Adrenal gland (tissue), 12 donors: ENCODE results near the gene ASAP2. TPM values are rescaled to one million over a fixed set of nuclear protein-coding genes. Genes with fewer than 3 reads are reported as not detected.
A peak's percentile ranks its signal among the peaks of the same experiment; 100 is the strongest.

ENCODE experiments used
- DNase-seq, 7 donors: peaks; one replicate each; pipeline ENCODE4 v3.0.0-alpha.2; 2019 to 2020
- H3K27ac ChIP-seq, 5 donors: fragments of 200-600 bp; sonication (generic) in 4 of 5; 1 replicate in 3 of 5; 2 replicates in 2 of 5; pipeline versions ENCODE4 v1.5.1 to v1.8.0; 2016 to 2020; ENCODE audit warnings: mild to moderate bottlenecking in 1 of 5
- H3K27me3 ChIP-seq: fragments of 200-600 bp; 2 replicates; pipeline ENCODE4 v1.8.0; 2021
- H3K36me3 ChIP-seq, 2 donors: fragments of 200-600 bp; replicated peaks in 1 of 2; 1 replicate in 1 of 2; 2 replicates in 1 of 2; pipeline versions ENCODE4 v1.5.1 to v1.8.0; 2018 to 2022
- H3K4me1 ChIP-seq, 2 donors: fragments of 200-600 bp; replicated peaks in 1 of 2; 1 replicate in 1 of 2; 2 replicates in 1 of 2; pipeline versions ENCODE4 v1.5.1 to v1.8.0; 2018 to 2021
- H3K4me3 ChIP-seq, 4 donors: fragments of 200-600 bp; sonication (generic) in 3 of 4; one replicate each; pipeline ENCODE4 v1.5.1; 2016 to 2018
- H3K9me3 ChIP-seq, 3 donors: fragments of 200-600 bp; sonication (generic) in 1 of 3; replicated peaks in 1 of 3; 1 replicate in 2 of 3; 2 replicates in 1 of 3; pipeline versions ENCODE4 v1.5.1 to v1.8.0; 2016 to 2021
- CTCF ChIP-seq, 6 experiments: fragments of 450-650 bp in 4 of 6; fragments of 200-600 bp in 2 of 6; sonication (generic) in 1 of 6; IDR thresholded peaks; 1 replicate in 5 of 6; 2 replicates in 1 of 6; pipeline versions ENCODE4 v1.5.1 to v1.8.0; 2016 to 2021; ENCODE audit warnings: antibody characterized with exemption in 6 of 6, mild to moderate bottlenecking in 2 of 6, moderate library complexity in 1 of 6
- POLR2A ChIP-seq, 2 donors: fragments of 450-650 bp; IDR thresholded peaks; one replicate each; pipeline ENCODE4 v1.6.1; 2017; ENCODE audit warnings: antibody characterized with exemption in 2 of 2, mild to moderate bottlenecking in 2 of 2, moderate library complexity in 1 of 2
- WGBS, 4 donors: extraction: QIAGEN DNeasy Blood & Tissue Kit in 2 of 4; methylation state at CpG; one replicate each; pipeline versions ENCODE4 v1.1.5 to v1.1.7; 2013 to 2017; 5-methylcytosine and 5-hydroxymethylcytosine counted together
- intact Hi-C, 2 donors: fragments of 100-400 bp; cut with DNase I; formaldehyde crosslinking; loops; one replicate each; pipeline versions ENCODE4 v1.14.1 to v1.15.0; 2022 to 2023
- polyA plus RNA-seq, 3 donors: library from polyadenylated mRNA; stranded (reverse); fragments of 200-250 nt in 2 of 3; fragments of 350-450 nt in 1 of 3; fragmentation: Illumina TruSeq in 1 of 3; extraction: RNeasy Lipid Tissue Mini Kit (QIAGEN cat#74804) in 1 of 3; gene quantifications; one replicate each; pipeline ENCODE4 v1.2.3, GENCODE V29; 2013 to 2014
- total RNA-seq, 9 donors: library from RNA; depleted of rRNA in 4 of 9; stranded (reverse); fragments of >200 nt in 4 of 9; fragments of 120-200 nt in 1 of 9; fragmentation: NEBNext Ultra II Directional in 1 of 9; extraction: Animal tissue kit (Norgen Biotek cat#: 25700) in 1 of 9; gene quantifications; one replicate each; pipeline versions ENCODE4 v1.1.0 to v1.2.4, GENCODE V29; 2013 to 2023
- donor health status: healthy with polysubstance abuse.
- donor health status: Bipolar disorder and iron deficiency.
- donor health status: DM: yes; HTN: yes; CAD: no.
- donor health status: DM: no; HTN: no; CAD: no.
- donor health status: DM: no; HTN: no; CAD: no.
- donor health status: DM: yes; HTN: yes; CAD: no.

The ASAP2 gene
- total and polyA plus RNA-seq, 12 donors: 5.4 to 12.9 (median 7.7) TPM

- no peak overlapping the region for H3K4me3 ChIP-seq
- 93 to 95% (median 94%) methylated on average over 5 of the region's 5 CpGs for WGBS, 4 donors
- H3K27me3 ChIP-seq: no peaks in the 10 kb centered on the region
- DNase-seq: peak in 1 of 7 donors; percentile 13
- no peaks in the 10 kb centered on the region for H3K9me3 ChIP-seq
- intact Hi-C loops: no loop called here
- H3K4me1 ChIP-seq: peaks cover 0 to 44% of the 10 kb centered on the region in 2 donors
- TF ChIP-seq POLR2A (IDR thresholded peaks at IDR 0.05) (no peak), CTCF (IDR thresholded peaks at IDR 0.05) (no peak)
- no peak overlapping the region for H3K27ac ChIP-seq
- no peaks in the 10 kb centered on the region for H3K36me3 ChIP-seq
Measured at GRCh38 chr2:9239616-9240015, 33.0 kb downstream of the ASAP2 start.

- WGBS, 4 donors: 43 to 52% (median 45%) methylated on average over 4 of the region's 4 CpGs
- Histone ChIP-seq H3K27ac (no peak overlapping the region), H3K9me3 (no peaks in the 10 kb centered on the region), H3K27me3 (no peaks in the 10 kb centered on the region), H3K4me3 (no peak overlapping the region), H3K4me1 (peaks cover 0 to 34% of the 10 kb centered on the region in 2 donors), H3K36me3 (no peaks in the 10 kb centered on the region)
- TF ChIP-seq CTCF (IDR thresholded peaks at IDR 0.05) (no peak), POLR2A (IDR thresholded peaks at IDR 0.05) (no peak)
- intact Hi-C loops: no loop called here
- peak in 1 of 7 donors; percentile 50 for DNase-seq
Measured at GRCh38 chr2:9240745-9241144, 34.1 kb downstream of the ASAP2 start.

- H3K27me3 ChIP-seq: no peaks in the 10 kb centered on the region
- peak in 1 of 7 donors; percentile 21 for DNase-seq
- H3K27ac ChIP-seq: peak overlapping the region in 2 of 5 donors; percentile 27 to 65
- H3K36me3 ChIP-seq: no peaks in the 10 kb centered on the region
- WGBS, 4 donors: 92 to 96% (median 94%) methylated on average over 6 of the region's 6 CpGs
- TF ChIP-seq POLR2A (IDR thresholded peaks at IDR 0.05) (no peak), CTCF (IDR thresholded peaks at IDR 0.05) (no peak)
- H3K4me3 ChIP-seq: no peak overlapping the region
- no peaks in the 10 kb centered on the region for H3K9me3 ChIP-seq
- intact Hi-C loops: no loop called here
- peaks cover 0 to 30% of the 10 kb centered on the region in 2 donors for H3K4me1 ChIP-seq
Measured at GRCh38 chr2:9241233-9241632, 34.6 kb downstream of the ASAP2 start.

GRCh38 chr2:9243357-9243756, 36.7 kb downstream of the ASAP2 start:
- no peak for DNase-seq
- H3K4me1 ChIP-seq: peaks cover 5 to 27% of the 10 kb centered on the region in 2 donors
- no peak overlapping the region for H3K4me3 ChIP-seq
- H3K27ac ChIP-seq: no peak overlapping the region
- TF ChIP-seq POLR2A (IDR thresholded peaks at IDR 0.05) (no peak), CTCF (IDR thresholded peaks at IDR 0.05) (no peak)
- H3K27me3 ChIP-seq: no peaks in the 10 kb centered on the region
- 87 to 94% (median 94%) methylated on average over 8 of the region's 8 CpGs for WGBS, 4 donors
- no peaks in the 10 kb centered on the region for H3K9me3 ChIP-seq
- intact Hi-C loops: no loop called here
- H3K36me3 ChIP-seq: no peaks in the 10 kb centered on the region
